Activated T-cell treated with anti-CD3 and anti-CD28 coated beads for 48 hours (primary cell): ENCODE data around the gene SSTR5.
A peak's percentile ranks its signal among the peaks of the same experiment; 100 is the strongest.

ENCODE experiments used
- DNase-seq: peaks from one replicate; pipeline ENCODE4 v3.0.0-alpha.2; 2020; ENCODE audit warnings: low read depth

SSTR5 gene

DNA sequence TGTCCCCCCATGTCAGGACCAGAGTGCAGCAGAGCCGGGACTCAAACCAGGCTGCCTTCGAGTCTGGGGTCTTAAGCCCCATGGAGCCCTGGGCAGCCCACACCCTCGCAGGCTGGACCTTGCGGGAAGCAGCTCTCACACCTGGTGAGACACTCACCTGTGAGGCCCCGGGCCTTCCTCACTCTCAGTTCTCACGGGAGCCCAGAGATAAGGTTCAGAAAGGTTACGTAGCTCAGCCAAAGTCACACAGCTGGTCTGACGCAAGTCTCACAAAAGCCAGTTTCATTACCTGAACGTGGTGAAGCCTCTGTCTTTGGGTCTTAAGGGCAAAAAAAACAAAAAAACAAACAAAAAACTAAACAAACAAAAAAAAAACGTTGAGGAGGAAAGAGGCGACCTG, 32.8 kb upstream of the SSTR5 start:
- DNase-seq, result no peak

DNA sequence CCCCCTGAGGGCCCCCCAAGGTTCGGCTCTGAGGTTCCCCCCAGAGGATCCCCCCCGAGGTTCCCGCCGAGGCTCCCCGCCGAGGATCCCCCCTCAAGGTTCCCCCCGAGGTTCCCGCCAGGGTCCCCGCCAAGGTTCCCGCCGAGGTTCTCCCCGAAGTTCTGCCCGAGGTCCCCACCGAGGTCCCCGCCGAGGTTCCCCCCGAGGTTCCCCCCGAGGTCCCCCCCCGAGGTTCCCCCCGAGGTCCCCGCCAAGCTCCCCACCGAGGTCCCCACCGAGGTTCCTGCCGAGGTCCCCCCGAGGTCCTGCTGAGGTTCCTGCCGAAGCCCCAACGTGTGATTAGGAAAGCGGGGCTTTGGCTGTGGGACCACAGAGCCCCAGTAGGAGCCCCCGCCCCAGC, 32.2 kb upstream of the SSTR5 start:
- no peak for DNase-seq

DNA sequence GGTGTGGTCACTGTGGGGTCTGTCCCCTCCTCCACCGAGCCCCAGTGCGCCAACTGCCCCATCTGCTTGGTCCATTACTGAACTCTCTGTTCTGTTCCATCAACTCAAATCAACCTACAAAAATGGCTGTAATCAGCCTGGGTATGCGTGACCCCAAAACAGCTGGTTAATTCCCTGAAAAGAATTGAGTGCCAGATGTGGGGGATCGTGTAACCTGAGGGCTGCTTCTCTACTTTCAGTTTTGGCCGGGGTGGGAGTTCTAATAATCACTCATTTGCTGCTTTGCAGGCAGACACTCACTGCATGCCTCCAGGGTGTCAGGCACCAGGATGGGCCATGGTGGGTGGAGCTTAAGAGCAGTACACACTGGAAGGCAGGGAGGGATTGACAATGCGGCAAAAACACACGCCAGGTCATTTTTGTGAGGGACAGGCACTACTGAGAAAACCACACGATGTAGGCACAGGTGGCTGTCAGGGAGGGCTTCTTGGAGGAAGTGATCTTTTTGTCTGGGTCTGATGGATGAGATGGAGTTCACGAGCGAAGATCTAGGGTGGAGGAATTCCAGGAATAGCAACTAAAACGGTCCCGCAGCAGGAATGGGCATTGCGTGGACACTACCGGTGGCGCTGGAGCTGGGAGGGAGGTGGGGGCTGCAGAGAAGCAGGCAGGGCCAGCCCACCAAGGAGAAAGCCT, 30.4 kb upstream of the SSTR5 start:
- no peak for DNase-seq

DNA sequence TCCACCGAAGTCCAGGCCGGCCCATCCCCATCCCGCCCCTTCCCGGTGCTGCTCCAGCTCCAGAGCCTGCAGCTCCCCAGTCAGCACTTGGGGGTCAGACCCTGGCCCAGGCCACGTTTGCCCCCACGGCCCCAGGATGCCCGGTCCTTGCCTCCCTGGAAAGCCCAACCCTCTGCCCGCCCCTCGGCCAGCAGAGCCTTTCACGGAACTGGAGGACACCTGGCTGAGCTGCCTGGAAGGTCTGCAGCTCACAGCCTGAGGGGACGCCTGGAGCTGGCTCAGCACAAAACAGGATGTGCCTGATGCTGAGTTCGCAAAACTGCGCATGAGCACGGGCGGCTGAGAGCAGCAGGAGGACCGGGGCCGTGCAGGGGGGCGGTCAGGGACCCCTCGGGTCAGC, 29.7 kb upstream of the SSTR5 start:
- no peak for DNase-seq

DNA sequence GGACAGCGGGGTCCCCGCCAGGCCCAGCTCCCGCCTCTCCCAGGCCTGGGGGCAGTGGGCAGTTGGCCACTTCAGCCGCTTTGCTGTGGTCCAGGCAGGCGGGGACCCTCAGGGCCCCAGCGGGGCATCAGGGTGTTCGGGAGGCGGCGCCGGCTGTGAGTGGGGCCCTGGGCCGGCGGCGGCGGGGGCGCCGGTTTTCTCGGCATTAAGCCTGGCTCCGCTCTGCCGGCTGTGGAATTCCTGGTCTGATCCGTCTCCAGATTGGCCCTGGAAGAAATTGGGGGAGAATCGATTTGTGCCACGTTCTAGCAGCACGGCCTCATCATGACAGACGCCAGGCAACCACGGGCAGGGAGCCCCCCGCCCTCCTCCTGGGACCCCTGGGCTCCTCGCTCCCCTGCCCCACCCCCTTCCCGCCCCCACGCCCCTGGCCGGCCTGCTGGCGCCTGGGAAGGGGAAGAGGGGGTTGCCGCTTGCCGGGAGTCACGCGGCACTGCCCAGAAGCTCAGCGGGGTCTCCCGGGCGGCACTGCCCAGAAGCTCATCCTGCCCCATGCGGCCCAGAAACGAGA, 28.6 kb upstream of the SSTR5 start:
- no peak for DNase-seq

DNA sequence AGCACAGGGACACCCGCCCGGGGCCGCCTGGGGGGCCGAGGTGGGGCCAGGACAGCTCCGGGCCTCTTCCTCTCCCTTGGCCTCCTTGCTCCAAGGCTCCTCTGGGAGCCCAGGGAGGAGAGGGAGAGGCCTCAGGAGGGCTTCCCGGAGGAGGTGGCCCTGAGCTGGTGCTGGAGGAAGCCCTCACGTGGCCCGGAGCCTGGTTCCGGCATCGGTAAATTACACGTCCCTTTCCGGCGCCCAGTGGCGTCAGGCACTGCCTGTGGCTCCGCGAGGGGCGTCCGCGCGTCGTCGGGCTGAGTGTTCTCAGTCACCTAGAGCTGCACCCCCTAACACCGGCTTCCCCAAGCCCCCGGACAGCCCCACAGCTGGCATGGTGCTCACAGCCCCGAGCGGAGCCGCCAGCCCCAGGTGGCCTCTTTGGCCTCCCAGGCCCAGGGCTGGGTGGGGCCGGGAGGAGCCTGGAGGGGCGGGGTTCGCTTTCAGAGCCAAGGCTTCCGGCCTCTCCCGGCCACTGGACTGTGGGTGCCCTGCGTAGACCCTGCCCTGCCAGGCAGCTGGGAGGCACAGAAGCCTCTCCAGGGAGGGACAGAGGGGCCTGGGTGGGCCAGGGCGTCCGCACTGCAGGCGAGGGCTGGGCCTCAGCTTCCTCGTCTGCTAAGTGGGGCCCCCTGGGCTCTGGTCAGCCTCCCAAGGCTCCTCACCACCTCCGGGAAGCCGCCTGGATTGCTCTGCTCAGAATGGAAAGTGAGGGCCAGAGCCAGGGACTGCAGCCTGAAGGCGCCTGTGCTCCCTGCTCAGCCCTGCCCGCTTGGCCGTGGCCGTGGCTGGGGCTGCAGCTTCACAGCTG, 27.9 kb upstream of the SSTR5 start:
- no peak for DNase-seq

DNA sequence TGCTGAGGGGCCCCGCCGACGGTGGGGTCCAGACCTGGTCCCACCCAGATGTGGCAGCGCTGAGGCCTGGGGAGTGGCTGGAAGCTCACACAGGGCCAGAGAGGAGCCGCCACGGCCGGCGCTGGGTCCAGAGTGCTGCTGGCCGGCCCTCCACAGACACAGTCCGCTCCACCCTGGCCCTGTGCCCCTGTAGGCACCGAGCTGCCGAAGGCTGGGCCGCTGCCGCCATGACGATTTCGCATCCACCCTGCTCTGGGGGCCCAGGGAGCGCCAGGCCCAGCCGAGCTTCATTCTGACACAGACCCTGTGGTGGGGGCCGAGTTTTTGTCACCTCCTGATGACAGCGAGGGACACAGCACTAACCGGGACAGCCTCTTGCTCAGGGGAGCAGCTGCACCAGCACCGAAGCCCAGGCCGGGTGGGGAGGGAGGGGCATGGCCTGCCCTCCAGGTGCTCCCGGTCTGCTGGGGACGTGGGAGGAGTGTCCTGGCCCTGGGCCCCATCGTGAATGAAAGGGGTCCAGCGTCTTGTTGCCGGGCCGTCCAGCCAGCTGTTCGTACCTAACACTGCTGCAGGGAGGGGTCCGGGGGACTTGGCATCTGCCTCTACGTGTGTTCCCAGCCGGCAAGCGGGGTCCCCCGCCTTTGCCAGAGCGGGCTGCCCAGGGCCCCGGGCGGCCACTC, 27.1 kb upstream of the SSTR5 start:
- no peak for DNase-seq

DNA sequence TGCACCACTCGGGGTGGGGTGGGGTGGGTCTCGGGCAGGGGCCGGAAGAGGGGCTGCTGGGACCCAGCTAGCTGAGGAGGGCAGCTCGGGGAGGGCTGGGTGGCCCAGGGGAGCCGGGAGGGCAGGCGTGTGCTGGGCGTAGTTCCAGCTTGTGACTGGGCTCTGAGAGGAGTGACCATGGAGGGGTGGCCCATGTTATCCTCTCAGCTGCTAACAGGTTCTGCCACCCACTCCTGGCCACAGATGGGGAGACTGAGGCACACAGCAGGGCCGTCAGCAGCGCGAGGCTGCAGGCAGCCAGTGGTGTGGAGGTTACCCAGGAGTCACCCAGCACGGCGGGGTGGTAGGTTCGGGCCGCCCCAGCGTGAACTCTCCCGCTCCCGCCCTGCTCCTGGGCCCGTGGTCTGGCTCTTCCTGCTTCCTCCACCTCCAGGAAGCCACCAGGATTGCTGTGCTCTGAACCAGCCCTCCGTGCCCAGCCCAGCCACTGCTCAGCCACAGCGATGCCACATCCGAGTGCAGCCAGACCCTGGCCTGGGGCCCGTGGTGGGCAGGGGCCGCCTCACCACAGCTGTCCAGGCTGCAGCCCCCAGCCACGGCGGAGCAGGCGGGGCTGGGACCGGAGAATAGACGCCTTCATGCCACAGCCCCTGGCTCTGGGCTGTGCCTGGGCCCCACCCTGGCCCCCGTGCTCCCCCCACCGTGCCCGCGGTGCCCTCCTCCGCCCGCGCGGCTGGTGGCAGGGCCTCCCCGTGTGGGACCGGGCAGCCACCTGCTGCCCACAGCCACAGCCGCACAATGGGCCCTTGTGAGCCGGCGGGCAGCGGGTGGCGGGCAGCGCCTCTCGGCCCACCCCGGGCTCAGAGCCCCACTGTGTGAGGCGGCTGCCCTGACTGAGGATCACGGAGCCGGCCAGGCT, 26.3 kb upstream of the SSTR5 start:
- DNase-seq, result no peak

DNA sequence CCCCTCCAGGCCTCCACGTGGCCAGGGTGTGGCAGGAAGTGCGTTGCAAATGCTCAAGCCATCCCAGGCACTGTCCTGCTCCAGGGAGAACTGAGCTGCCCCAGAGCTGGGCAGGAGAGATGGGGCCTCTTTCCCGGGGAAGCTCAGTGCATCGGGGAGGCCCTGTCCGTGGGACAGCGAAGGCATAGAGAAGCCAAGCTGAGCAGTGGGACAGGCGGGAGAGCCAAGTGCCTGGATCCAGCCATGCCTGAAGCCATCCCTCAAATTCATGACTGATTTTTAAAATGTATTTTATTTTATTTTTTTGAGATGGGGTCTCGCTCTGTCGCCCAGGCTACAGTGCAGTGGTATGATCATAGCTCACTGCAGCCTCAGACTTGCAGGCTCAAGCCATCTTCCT, 25.4 kb upstream of the SSTR5 start:
- DNase-seq, result no peak

DNA sequence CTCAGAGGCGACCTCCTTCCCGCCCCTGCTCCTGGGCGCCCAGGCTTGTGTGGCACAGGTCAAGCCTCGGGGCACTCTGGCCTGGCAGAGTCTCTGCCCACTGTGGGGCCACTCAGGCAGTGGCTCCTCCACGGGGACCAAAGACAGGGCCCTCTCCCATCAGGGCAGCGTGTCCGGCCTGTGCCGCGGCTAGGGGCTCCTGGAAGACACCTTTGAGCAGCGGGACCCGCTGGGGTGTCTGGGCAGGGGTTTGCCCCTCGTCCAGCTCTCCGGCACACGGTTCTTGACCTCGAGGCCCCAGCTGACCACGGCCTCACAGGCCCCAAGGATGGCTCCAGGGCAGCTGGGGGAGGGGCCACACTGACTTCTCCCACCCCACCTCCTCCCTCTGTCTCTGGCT, 24.7 kb upstream of the SSTR5 start:
- no peak for DNase-seq

DNA sequence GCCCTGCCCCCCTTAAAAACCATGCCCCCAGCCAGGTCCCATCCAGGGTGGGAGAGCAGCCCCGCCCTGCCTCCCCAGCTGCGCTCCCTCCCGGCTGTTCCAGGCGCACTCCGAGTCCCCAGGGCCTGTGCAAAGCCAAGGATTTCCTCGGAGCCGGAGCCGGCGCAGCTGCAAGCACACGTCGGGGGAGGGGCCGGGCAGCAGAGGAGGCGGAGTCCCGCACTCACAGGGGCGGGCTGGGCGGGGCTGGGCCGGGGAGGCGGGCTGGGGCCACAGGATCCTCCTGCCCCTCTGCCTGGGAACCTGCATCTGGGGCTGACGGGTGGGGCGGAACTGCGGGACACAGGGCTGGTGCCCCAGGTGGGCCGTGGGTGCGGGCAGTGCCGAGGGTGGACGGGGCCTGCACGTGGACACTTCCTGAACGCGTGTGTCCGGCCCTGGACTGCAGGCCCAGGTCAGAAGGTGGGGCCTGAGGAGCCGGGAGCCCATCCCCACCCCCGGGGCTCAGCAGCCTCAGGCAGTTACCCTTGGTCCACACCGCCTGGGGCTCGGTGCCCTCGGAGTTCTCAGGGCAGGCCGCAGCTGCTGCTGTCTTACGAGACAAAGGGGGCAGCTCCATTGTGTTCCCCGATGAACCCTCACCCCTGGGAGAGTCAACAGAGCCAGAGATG, 24.0 kb upstream of the SSTR5 start:
- DNase-seq, result peak; percentile 17

DNA sequence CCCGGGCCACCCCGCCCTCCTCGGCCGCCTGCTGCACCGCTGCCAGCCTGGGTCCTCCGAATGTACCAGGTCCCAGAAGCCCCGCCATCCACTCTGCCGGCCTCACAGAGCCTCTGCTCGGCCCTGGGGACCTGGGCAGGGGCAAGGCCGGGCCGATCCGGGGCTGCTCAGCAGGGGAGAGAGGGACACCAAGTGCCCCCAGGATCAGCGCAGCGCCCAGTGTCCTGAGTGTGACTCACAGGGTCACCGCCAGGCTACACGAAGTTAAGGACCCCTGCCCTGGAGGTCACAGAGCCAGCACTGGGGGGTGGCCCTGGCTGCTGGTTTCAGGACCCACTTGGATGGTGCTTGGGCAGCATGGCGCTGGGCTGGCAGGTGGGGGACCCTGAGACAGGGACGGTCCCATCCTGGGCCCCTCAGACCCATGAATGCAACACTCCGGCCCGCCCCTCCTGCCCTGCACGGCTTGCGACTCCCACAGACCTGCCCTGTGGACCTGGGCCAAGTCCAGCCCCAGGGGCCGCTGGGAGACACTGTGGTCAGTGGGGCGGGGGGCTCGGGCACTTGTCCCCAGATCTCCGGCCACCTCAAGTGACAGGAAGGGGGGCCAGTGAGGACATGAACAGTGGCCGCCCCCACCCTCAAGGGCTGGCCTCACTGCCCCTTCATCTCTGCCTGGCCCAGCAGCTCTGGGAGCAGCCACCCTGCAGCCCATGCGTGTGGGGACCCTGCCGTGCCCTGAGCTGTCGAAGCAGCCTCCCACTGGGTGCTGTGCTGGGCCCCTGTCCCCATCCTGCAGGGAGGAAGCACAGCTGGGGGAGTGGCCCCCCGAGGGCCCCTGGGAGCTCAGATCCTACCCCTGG, 23.2 kb upstream of the SSTR5 start:
- no peak for DNase-seq

DNA sequence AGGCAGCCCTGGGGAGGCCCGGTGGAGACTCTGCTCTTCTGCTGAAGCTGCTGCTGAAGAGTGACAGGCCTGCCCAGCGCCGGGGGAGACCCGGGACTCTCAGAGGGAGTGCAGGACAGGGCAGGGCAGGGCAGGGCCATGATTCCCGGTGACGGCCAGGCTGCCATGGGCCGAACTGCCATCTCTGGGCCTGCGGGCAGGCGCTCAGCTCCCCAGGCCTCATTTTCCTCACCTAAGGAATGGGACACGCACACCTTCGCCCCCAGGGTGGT, 22.6 kb upstream of the SSTR5 start:
- no peak for DNase-seq

DNA sequence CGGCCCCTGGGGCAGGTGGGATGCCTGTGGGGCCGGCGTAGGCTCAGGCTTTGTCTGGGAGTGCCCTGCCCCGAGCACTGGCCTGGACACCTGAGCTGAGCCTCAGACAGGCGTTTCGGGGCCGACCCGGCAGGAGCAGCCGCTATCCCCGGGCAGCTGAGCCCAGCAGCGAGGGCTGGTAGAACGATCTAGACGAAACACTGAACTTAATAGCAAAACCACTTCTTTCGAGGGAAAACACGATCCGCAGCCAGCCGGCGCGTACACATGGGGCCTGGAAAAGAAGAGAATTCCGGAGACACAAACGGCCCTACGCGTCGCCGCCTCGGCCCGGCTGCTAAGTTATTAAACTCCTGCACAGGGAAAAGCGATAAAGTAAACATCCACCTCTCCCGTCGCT, 22.0 kb upstream of the SSTR5 start:
- DNase-seq, result no peak

DNA sequence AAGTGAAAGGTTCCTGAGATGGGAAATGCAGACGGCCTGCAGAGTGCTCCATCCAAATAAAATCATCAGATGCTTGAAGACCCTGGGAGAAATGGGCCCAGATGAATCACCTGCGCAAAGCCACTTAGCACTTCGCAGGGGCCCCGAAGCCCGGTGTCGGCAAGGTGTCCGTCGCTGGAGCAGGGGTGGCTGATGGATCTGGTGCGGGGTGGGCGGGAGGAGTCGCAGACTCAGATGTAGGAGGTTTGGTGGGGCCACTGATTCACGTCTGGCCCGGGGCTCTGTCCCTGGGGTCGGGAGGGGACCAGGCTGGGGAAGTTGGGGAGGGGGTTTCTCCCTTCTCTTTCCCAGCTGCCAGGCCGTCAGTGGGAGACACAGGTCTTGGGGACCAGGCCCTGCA, 21.6 kb upstream of the SSTR5 start:
- DNase-seq, result no peak

DNA sequence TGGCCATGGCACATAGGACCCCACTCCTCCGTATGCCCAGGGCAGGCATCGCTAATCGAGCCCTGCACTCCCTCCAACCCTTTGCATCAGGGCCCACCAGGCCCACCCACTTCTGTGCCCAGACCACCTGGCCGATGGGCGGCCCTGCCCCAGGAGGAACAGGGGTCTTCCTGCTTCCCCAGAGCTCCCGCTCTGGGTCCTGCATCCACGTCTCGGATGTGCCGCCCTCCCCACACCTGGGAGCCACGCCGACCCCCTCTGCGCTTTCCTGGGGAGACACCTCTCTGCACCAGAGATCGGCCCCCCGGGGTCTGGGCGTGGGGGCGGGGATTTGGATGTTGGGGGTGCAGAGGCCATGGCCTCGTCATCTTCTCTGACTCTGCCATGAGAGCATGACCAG, 21.1 kb upstream of the SSTR5 start:
- no peak for DNase-seq

DNA sequence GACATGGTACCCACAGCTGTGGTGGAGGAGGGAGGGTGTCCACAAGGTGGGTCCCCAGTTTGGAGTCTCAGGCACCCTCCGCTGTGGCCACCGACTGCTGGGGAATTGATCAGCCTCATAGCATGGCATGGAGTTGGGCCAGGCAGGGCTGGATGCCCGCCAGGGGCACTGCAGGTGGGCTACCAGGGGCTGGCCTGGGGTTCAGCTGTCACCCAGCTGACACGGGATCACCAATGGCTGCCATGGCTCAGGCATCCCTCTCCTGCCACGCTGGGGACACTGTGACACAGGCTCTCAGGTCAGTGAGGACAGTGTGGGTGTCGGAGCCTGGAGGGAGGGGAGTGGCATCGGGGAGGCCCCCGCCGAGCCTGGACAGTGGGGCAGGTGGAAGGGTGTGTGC, 19.8 kb upstream of the SSTR5 start:
- DNase-seq, result no peak

DNA sequence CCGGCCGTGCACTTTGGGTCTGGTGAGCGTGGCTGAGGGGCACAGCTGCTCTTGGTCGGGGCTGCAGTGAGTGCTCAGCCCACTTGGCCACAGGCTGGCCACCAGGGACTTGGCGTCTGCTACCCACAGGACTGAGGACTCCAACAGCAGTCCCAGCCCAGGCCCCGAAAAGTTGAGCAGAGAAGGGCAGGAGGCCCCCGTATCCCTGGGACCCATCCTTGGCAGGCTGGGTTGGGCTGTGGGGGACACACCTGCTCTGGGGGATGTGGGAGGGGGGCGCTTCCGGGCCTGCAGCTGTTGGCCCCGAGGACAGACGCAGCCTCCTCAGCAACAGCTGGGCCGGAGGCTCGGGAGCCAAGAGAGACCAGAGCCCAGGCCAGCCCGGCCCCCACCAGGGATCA, 19.4 kb upstream of the SSTR5 start:
- DNase-seq, result no peak

DNA sequence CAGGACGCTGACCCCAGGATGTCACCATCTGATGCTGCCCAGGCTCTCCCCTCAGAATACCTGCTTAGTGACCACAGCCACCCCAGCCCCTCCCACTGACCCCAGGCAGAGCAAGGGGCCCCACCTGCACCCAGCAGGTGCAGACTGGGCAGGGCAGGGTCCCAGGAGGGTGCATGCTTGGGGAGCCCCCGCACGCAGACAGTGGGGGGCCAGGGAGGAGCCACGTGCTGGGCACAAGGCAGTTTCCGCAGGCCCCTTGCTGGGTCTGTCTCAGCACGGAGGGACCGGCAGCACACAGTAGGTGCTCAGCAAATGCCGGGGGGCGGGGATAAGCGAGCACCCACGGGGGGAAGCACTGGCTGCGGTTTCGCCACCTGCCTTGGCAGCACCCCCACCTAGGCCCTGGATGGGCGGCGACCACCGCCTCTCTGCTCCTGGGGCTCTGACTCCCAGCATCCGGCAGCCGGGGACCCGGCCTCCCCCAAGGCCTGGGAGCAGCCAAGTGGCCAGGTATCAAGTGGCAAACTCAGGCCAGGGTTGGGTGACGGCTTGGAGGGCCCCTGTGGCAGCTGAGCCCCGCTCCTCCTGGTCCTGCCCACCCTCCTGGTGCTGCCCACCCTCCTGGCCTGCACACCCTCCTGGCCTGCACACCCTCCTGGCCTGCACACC, 18.7 kb upstream of the SSTR5 start:
- DNase-seq, result no peak
